ENCODE measurements around the gene EPM2AIP1.
"Not testable (repeated sequence)": the region's sequence is repeated elsewhere in the genome, so short reads cannot be mapped to it uniquely, and the experiment has no call there.

EPM2AIP1 gene

GRCh38 chr3:36954452-36955134 lies 38.3 kb downstream of the EPM2AIP1 start:
- no peak for DNase-seq (ENCODE audit: low read depth in 2 of 2)

DNA sequence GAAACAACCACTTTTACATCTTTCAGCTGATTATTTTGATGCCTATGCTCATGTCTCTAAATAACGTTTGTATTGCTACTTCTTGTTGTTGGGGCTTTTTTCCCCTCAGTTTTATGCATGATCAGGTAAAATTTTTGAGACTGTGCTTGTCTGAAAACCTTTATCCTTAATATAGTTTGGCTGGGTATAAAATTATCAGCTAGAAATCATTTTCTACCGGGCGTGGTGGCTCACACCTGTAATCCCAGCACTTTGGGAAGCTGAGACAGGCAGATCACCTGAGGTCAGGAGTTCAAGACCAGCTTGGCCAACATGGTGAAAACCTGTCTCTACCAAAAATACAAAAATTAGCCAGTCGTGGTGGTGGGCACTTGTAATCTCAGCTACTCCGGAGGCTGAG lies 45.1 kb downstream of the EPM2AIP1 start:
- not testable (repeated sequence) for DNase-seq (ENCODE audit: low read depth in 2 of 2)

GRCh38 chr3:36945333-36945980 lies 47.5 kb downstream of the EPM2AIP1 start:
- no peak for DNase-seq (ENCODE audit: low read depth in 2 of 2)

GRCh38 chr3:36944641-36945270 lies 48.2 kb downstream of the EPM2AIP1 start, which contains the start of gene TRANK1:
Gene TRANK1 (minus strand): TSS chr3:36945054. CDS start chr3:36944809, 245 bp downstream.
- DNase-seq (ENCODE audit: low read depth in 2 of 2) = peak; percentile 70 to 75

DNA sequence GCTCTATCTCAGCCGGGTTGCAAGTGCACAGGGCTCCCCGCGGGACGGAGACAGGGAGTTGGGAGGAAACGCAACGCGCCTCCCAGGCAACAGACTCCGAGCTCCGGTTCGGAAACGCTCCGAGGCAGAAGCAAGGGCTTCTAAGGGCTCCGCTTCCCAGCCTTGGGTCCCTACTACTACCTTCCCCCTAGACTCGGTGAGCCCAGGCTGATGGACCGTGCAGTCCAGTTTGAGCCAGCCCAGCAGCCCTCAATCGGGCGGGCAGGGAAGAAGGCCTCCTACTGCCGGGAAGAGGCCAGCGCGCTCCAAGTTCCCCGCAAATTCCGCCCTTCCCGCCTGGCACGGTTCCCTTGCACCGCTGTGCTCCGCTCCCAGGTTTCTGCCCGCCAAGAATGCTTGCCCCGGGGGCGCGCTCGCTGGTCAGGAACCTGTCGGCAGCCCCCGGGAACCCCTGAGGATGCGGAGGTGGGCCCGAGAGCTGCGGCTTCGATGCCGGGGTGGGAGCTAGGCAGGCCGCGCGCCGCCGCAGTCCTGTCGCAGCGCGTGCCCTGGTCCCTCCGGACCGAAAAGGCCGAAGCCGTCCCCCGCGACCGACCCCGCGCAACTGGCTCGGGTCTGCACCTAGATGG lies 48.8 kb downstream of the EPM2AIP1 start:
- peak; percentile 26 to 29 for DNase-seq (ENCODE audit: low read depth in 2 of 2)

DNA sequence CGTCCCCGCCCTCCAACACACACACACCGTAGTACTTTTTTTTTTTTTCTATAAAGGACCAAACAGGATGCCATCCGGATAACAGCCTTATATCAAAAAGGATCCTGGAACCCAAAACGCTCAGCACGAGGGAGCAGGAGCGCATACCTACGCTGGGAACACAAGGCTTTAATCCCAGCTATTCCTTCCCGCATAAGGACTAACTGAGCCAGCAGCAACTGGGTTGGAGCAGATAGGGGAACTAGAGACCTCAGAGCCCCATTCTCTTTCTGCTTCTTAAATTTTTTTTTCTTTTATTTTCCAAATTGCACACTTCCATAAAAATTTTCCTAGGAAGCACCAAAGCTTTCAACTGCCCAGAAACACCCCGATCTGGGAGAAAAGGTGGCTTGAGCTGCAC lies 49.3 kb downstream of the EPM2AIP1 start:
- DNase-seq (ENCODE audit: low read depth in 2 of 2) = no peak

DNA sequence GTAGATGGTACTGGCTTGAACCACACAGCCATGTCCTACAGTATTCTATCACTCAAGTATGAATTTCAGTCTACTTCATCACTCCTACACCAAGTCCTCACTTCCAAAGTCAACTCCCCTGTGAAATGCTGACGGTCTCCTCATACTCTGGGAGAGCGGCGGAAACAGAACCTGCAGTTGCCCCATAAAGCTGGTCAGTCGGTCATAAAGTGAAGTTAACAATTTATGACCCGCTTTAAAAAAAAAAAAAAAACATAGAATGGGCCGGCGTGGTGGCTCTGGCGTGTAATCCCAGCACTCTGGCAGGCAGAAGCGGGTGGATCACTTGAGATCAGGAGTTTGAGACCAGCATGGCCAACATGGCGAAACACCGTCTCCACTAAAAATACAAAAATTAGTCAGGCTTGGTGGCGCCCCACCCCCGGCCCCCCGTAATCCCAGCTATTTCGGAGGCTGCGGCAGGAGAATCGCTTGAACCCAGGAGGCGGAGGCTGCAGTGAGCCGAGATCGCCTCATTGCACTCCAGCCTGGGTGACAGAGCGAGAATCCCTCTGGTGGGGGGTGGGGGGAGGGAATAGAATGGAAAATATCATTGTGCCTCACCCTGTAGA lies 50.2 kb downstream of the EPM2AIP1 start:
- DNase-seq (ENCODE audit: low read depth in 2 of 2) = no peak

DNA sequence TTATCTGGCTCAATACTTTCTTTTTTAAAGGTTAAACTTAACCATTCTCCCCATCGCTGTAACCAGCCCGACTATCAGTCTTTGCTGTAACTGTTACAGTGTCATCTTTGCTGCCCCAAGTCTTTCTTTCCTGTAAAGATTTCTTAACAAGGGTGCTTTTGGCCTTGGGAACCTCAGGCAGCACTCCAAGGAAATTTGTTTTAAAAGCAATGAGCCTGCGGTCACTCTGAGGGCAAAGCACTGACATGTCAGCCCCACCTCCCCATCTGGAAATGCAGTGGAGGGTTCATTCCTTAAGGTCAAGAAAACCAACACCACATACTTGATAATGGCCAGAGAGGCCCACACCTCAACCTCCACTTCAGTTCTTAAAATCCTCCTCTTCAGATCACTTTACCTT lies 51.3 kb downstream of the EPM2AIP1 start:
- no peak for DNase-seq (ENCODE audit: low read depth in 2 of 2)

GRCh38 chr3:36941162-36941561 lies 51.8 kb downstream of the EPM2AIP1 start:
- no peak for DNase-seq (ENCODE audit: low read depth in 2 of 2)

GRCh38 chr3:36937492-36937891 lies 55.4 kb downstream of the EPM2AIP1 start:
- no peak for DNase-seq (ENCODE audit: low read depth in 2 of 2)

All from stimulated activated CD4-positive, alpha-beta T cell treated with anti-CD3 and anti-CD28 coated beads, Interleukin-4, amount 100 ng/mL, for 48 hours (primary cell).